Mucosa of descending colon (tissue), 3 donors: Measurements from ENCODE around the gene ANKFY1. TPM values are rescaled to one million over a fixed set of nuclear protein-coding genes. Genes with fewer than 3 reads are reported as not detected.

Experiments used
- ATAC-seq: fragments of 200-7000 bp; cut with Tn5 transposase; one replicate; pipeline ENCODE4 v1.9.1; 2020; ENCODE audit warnings: mild to moderate bottlenecking, moderate library complexity
- DNase-seq, 3 donors: peaks; one replicate each; pipeline ENCODE4 v3.0.0-alpha.2; 2020
- H3K36me3 ChIP-seq: fragments of 200-600 bp; one replicate; pipeline ENCODE4 v1.8.0; 2021; ENCODE audit warnings: low read depth, mild to moderate bottlenecking
- H3K4me1 ChIP-seq: fragments of 200-600 bp; one replicate; pipeline ENCODE4 v1.8.0; 2021; ENCODE audit warnings: low read depth, mild to moderate bottlenecking
- H3K4me3 ChIP-seq: fragments of 200-600 bp; one replicate; pipeline ENCODE4 v1.8.0; 2021; ENCODE audit warnings: mild to moderate bottlenecking
- H3K9me3 ChIP-seq: fragments of 200-600 bp; one replicate; pipeline ENCODE4 v1.8.0; 2021; ENCODE audit warnings: mild to moderate bottlenecking
- intact Hi-C, 2 donors: fragments of 100-400 bp; cut with DNase I in 1 of 2; cut with micrococcal nuclease in 1 of 2; formaldehyde crosslinking; loops; one replicate each; pipeline versions ENCODE4 v1.11.0 to v1.11.1; 2022; cut with DNase I, micrococcal nuclease
- total RNA-seq, 3 donors: library from RNA; stranded (reverse); fragmentation: NEBNext Ultra II Directional in 2 of 3; extraction: Animal tissue kit (Norgen Biotek cat#: 25700) in 2 of 3; gene quantifications; one replicate each; pipeline versions ENCODE4 v1.2.1 to v1.2.4, GENCODE V29; 2021 to 2023
- TF ChIP-seq, protein P1 (sequence below): fragments of 200-600 bp; IDR thresholded peaks from one replicate; pipeline ENCODE4 v1.8.0; 2022; ENCODE audit warnings: antibody characterized with exemption, mild to moderate bottlenecking
- donor health status: DM: no; HTN: no; CAD: no; lungs with moderate emphysema.
- donor health status: DM: no; HTN: no; CAD: no.
- donor health status: DM: no; HTN: yes; CAD: no.

Gene ANKFY1
- total RNA-seq, 3 donors from 2014 or later, result 52.0 to 94.3 (median 59.5) TPM

DNA sequence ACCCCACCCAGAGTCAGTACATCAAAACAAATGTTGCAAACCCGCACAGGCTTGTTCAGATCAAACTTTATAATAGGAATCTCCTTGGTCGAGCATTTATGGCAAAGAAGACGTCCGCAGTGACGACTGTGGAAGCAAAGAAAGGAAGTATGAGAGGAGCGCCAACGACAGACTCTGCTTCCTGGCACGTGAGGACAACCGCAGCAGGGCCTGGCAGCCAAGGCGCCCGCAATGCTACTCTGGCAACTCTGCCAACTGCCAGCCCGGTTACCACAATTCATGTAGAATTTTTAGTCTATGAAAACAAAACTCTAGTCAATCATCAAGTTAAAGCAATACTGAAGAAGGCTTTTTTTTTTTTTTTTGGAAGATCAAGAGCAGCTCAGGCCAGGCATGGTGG is 96.0 kb downstream of the ANKFY1 start:
- DNase-seq, result no peak
- H3K4me3 ChIP-seq, result no peak overlapping the region
- no peak for ATAC-seq
- TF ChIP-seq, protein P1, sequence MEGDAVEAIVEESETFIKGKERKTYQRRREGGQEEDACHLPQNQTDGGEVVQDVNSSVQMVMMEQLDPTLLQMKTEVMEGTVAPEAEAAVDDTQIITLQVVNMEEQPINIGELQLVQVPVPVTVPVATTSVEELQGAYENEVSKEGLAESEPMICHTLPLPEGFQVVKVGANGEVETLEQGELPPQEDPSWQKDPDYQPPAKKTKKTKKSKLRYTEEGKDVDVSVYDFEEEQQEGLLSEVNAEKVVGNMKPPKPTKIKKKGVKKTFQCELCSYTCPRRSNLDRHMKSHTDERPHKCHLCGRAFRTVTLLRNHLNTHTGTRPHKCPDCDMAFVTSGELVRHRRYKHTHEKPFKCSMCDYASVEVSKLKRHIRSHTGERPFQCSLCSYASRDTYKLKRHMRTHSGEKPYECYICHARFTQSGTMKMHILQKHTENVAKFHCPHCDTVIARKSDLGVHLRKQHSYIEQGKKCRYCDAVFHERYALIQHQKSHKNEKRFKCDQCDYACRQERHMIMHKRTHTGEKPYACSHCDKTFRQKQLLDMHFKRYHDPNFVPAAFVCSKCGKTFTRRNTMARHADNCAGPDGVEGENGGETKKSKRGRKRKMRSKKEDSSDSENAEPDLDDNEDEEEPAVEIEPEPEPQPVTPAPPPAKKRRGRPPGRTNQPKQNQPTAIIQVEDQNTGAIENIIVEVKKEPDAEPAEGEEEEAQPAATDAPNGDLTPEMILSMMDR, result no peak
- H3K4me1 ChIP-seq, result no peaks in the 10 kb centered on the region
- H3K9me3 ChIP-seq, result no peaks in the 10 kb centered on the region
- intact Hi-C loops, result no loop called here
- H3K36me3 ChIP-seq, result peaks cover 5% of the 10 kb centered on the region

DNA sequence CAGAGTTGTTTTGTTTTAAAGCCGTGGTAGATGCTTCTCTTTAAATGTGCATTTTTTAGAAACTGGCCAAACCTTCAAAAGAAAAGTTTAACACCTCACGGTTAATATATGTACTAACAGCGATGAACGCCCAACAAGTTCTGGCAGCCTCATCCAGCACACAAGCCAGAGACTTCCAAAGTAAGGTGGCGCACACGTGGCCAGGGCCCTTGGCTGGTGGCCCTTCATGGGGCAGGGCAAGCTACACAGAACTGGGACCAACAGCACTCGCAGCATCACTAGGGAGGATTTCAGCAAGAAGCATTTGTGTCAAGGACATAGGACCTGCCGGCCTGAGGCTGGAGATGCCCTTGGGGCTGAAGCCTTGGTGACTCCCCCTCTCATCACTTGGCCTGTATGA is 97.4 kb downstream of the ANKFY1 start:
- Histone ChIP-seq H3K36me3 (peaks cover 5% of the 10 kb centered on the region), H3K4me3 (no peak overlapping the region), H3K9me3 (no peaks in the 10 kb centered on the region), H3K4me1 (no peaks in the 10 kb centered on the region)
- TF ChIP-seq, protein P1, result no peak
- no peak for DNase-seq
- no peak for ATAC-seq
- intact Hi-C loops, result no loop called here

DNA sequence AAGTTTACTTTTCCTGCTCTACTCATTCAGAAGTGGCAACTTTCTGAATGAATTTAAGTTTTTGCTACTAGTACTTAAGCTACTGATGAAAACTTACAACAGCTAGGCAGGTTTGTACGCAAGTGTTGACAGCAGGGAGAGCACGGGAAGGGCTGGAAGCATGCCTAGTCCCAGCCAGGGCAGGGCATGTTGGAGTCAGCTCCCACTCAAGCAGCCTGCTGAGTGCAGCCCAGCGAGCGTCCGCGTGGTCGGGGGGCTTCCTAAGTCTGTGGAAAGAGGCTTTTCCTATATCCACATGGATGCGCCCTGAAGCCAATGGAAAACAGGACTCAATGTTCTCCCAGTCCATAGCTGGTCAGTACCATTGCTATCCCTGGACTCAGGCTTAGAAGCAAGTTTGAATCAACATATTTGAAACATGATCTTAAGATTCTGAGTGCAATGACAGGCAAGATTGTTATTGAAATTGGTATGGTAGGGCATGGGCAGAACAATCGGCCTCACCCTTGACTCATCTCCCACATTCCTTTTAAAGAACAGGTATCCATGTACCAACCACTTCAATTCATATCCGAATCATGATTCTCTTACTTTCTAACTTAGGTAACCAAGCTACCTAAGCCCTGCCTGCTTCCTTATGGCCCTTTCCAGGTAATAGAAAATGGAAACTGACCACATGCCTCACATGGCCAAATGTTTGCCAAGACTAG is 98.3 kb downstream of the ANKFY1 start:
- DNase-seq (no peak), ATAC-seq (no peak)
- H3K4me3 ChIP-seq, result no peak overlapping the region
- intact Hi-C loops, result no loop called here
- peaks cover 5% of the 10 kb centered on the region for H3K36me3 ChIP-seq
- H3K4me1 ChIP-seq, result no peaks in the 10 kb centered on the region
- H3K9me3 ChIP-seq, result no peaks in the 10 kb centered on the region
- TF ChIP-seq, protein P1, result no peak

DNA sequence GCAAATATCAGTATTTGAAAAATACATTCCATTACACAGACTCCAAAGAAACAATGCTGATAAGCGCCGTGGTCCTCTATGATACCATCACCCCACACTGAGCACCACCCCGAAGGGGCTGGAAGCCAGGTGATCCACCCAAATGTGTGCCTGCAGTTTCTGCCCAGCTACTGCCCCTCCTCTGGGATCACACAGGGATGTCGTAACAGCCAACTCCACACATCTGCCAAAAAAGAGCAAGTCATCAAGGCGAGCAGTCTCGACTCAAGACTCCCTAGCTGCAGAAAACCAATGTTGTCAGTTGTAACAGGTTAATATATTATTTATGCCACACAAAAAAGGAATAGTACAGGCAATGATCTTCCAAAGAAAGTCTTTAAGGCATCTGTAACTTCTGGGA is 99.8 kb downstream of the ANKFY1 start:
- Histone ChIP-seq H3K36me3 (peaks cover 5% of the 10 kb centered on the region), H3K4me3 (no peak overlapping the region), H3K4me1 (no peaks in the 10 kb centered on the region), H3K9me3 (no peaks in the 10 kb centered on the region)
- no peak for DNase-seq
- intact Hi-C loops, result no loop called here
- TF ChIP-seq, protein P1, result no peak
- ATAC-seq, result no peak

DNA sequence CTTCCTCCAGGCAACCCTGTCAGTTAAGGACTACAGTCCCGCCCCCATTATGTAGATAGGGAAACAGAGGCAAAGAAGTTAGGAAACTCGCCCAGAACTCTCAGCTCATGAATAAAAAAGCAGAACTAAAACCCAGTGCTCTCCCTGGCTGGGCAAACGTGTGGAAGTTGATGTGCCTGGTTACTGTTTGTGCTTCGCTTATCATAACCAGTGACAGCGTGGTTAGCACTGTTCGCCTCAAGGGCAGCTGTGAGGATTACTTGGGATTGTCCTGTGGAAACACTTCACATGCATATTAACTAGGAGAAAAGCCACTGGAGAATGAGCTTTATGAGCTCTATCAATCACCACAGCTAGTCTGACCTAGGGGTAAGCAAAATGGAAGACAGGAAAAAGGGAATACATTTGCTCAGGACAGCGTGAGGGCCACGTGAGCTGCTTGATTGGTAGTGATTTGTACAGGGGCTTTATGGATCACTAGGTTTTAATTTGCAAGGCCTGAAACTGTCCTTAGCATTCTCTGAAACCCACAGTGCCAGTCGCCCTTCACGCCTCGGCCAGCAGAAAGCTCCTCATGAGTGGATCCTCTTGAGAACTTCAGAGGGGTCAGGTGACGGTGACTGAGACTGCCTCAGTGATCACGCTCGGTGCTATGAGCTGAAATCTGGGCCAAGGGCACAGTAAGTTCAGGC is 100.9 kb downstream of the ANKFY1 start:
- TF ChIP-seq, protein P1, result no peak
- ATAC-seq, result no peak
- H3K36me3 ChIP-seq, result peaks cover 5% of the 10 kb centered on the region
- H3K4me3 ChIP-seq, result no peak overlapping the region
- H3K4me1 ChIP-seq, result no peaks in the 10 kb centered on the region
- intact Hi-C loops, result no loop called here
- H3K9me3 ChIP-seq, result no peaks in the 10 kb centered on the region
- no peak for DNase-seq
